K562 (cell line): ENCODE results near the gene TNC. TPM values are rescaled to one million over a fixed set of nuclear protein-coding genes. Genes with fewer than 3 reads are reported as not detected.

Experiments
- ATAC-seq: fragments of 200-7000 bp; cut with Tn5 transposase; 3 replicates; pipeline ENCODE4 v1.9.1; 2020; ENCODE audit warnings: moderate library complexity
- BruUV-seq: library from RNA; stranded (reverse); fragments of 400-500 nt; replicated peaks from 2 replicates; lab custom pipeline; 2021; lab: Mats Ljungman, UMichigan
- CTCF ChIA-PET: fragments of 300-600 bp; formaldehyde crosslinking; extraction: SDS; loops from one replicate; lab custom pipeline; 2021; ENCODE audit warnings: low intra/inter-chr PET ratio; lab: Yijun Ruan, JAX
- POLR2A ChIA-PET: fragments of 300-600, 350-650 bp; sonication (Branson Sonifier 250); formaldehyde crosslinking; extraction: SDS; loops from one replicate; lab custom pipeline; 2021; ENCODE audit warnings: antibody characterized with exemption, inconsistent platforms; lab: Yijun Ruan, JAX
- DNase-seq, 4 experiments: peaks; one replicate each; pipeline versions ENCODE4 v3.0.0 to v3.0.0-alpha.2; 2011 to 2018; ENCODE audit warnings: low spot score in 3 of 4, mixed read lengths in 3 of 4; ENCODE audit errors: extremely low read depth in 1 of 4
- FAIRE-seq: peaks from 2 replicates; lab custom pipeline; 2011; peaks lifted over from hg19 to GRCh38; lab: Jason Lieb, UNC
- H2AFZ ChIP-seq: 2 replicates; pipeline ENCODE4 v1.6.0; 2011; ENCODE audit warnings: low read depth, low read length, control low read depth, inconsistent platforms
- H3K27ac ChIP-seq: fragments of 200-600 bp; 3 replicates; pipeline ENCODE4 v1.8.0; 2011; ENCODE audit warnings: low read depth, mild to moderate bottlenecking, control low read depth, inconsistent platforms, low read length, moderate library complexity, mixed read lengths; ENCODE audit errors: extremely low read depth
- H3K27me3 ChIP-seq, 2 experiments: fragments of 300-600 bp in 1 of 2; 2 replicates in 1 of 2; 3 replicates in 1 of 2; pipeline versions ENCODE4 v1.6.0 to v1.8.0; 2011; ENCODE audit warnings: inconsistent platforms in 2 of 2, low read length in 2 of 2, mild to moderate bottlenecking in 1 of 2, mixed read lengths in 1 of 2, moderate library complexity in 1 of 2; ENCODE audit not compliant: control insufficient read depth in 2 of 2, insufficient read depth in 2 of 2
- H3K36me3 ChIP-seq: fragments of 300-600 bp; 3 replicates; pipeline ENCODE4 v1.8.0; 2011; ENCODE audit warnings: mild to moderate bottlenecking, low read length, inconsistent platforms; ENCODE audit not compliant: control insufficient read depth, insufficient read depth
- H3K4me1 ChIP-seq, 2 experiments: fragments of 200-600 bp in 1 of 2; replicated peaks in 1 of 2; 2 replicates in 1 of 2; 3 replicates in 1 of 2; pipeline versions ENCODE4 v1.5.1 to v1.8.0; 2011; ENCODE audit warnings: inconsistent platforms in 2 of 2, low read length in 2 of 2, mild to moderate bottlenecking in 1 of 2, mixed read lengths in 1 of 2, moderate library complexity in 1 of 2; ENCODE audit not compliant: control insufficient read depth in 2 of 2, insufficient read depth in 2 of 2
- H3K4me2 ChIP-seq: 2 replicates; pipeline ENCODE4 v1.6.1; 2011; ENCODE audit warnings: low read length, control low read depth, inconsistent platforms, mixed read lengths; ENCODE audit not compliant: insufficient read depth
- H3K4me3 ChIP-seq: fragments of 200-600 bp; sonication (generic), shearing (Covaris generic); 2 replicates; pipeline ENCODE4 v1.5.1; 2016; ENCODE audit warnings: control low read depth, inconsistent platforms
- H3K79me2 ChIP-seq: fragments of 200-600 bp; 3 replicates; pipeline ENCODE4 v1.8.0; 2011; ENCODE audit warnings: low read length, inconsistent platforms; ENCODE audit not compliant: control insufficient read depth, insufficient read depth
- H3K9ac ChIP-seq, 2 experiments: 2 replicates each; pipeline versions ENCODE4 v1.6.0 to v1.6.1; 2011; ENCODE audit warnings: low read depth in 2 of 2, low read length in 2 of 2, control low read depth in 1 of 2, inconsistent platforms in 1 of 2, mild to moderate bottlenecking in 1 of 2, mixed read lengths in 1 of 2; ENCODE audit not compliant: insufficient read depth in 1 of 2
- H3K9me1 ChIP-seq: one replicate; pipeline ENCODE4 v1.6.0; 2011; ENCODE audit warnings: inconsistent platforms, mild to moderate bottlenecking, low read length, moderate library complexity; ENCODE audit not compliant: control insufficient read depth, insufficient read depth
- H3K9me3 ChIP-seq: replicated peaks from 2 replicates; pipeline ENCODE4 v1.5.1; 2011; ENCODE audit warnings: low read depth, low read length, inconsistent platforms; ENCODE audit not compliant: control insufficient read depth, insufficient read depth
- H4K20me1 ChIP-seq: replicated peaks from 2 replicates; pipeline ENCODE4 v1.6.1; 2011; ENCODE audit warnings: low read length, inconsistent platforms, mixed read lengths; ENCODE audit not compliant: control insufficient read depth, insufficient read depth
- CBFA2T2 ChIP-seq: fragments of 450-650 bp; conservative IDR thresholded peaks from 2 replicates; pipeline ENCODE4 v1.6.1; 2017; ENCODE audit warnings: mild to moderate bottlenecking
- ETV1 ChIP-seq: fragments of 450-650 bp; conservative IDR thresholded peaks from 2 replicates; pipeline ENCODE4 v1.6.1; 2016; ENCODE audit warnings: missing genetic modification characterization, control low read depth, low read depth, missing compliant biosample characterization
- STAG1 ChIP-seq: sonication (generic); formaldehyde crosslinking; IDR thresholded peaks from 2 replicates; pipeline ENCODE4 v1.5.0; 2020; ENCODE audit warnings: missing genetic modification reagents, borderline replicate concordance
- ZNF695 ChIP-seq: fragments of 450-650 bp; formaldehyde crosslinking; IDR thresholded peaks from 2 replicates; pipeline ENCODE4 v1.4.0; 2020; ENCODE audit warnings: mild to moderate bottlenecking, moderate library complexity
- WGBS: fragments of 100-300 bp; shearing (Covaris generic); methylation state at CpG from one replicate; pipeline ENCODE4 v1.1.6; 2016; ENCODE audit warnings: low coverage, mixed read lengths; ENCODE audit not compliant: insufficient coverage; ENCODE audit errors: missing lambda C conversion rate; 5-methylcytosine and 5-hydroxymethylcytosine counted together
- in situ Hi-C: fragments of 300-500 bp; cut with MboI; formaldehyde crosslinking; loops from 4 replicates; pipeline ENCODE4 v1.15.0; 2018; ENCODE audit warnings: inconsistent platforms, mixed read lengths
- intact Hi-C: fragments of 100-400 bp; cut with micrococcal nuclease; formaldehyde crosslinking; loops from 2 replicates; pipeline ENCODE4 v1.14.2; 2022
- polyA plus RNA-seq, 8 experiments: library from polyadenylated mRNA; depleted of rRNA in 4 of 8; stranded (reverse) in 5 of 8; unstranded in 3 of 8; fragments of >200 nt; fragmentation: Nextera tagmentation in 2 of 8; fragmentation: Illumina TruSeq in 1 of 8; extraction: Ambion mirVana in 2 of 8; extraction: Trizol in 1 of 8; gene quantifications; 2 replicates each; pipeline versions ENCODE4 v1.2.1 to v1.2.3, GENCODE V29; 2011 to 2014; ENCODE audit warnings: inconsistent platforms in 1 of 8, missing spikeins in 1 of 8
- total RNA-seq, 7 experiments: library from RNA; depleted of rRNA in 6 of 7; stranded (reverse); fragments of >200 nt in 6 of 7; fragmentation: Illumina TruSeq in 2 of 7; extraction: Trizol in 2 of 7; gene quantifications; 2 replicates each; pipeline versions ENCODE4 v1.2.1 to v1.2.3, GENCODE V29; 2011 to 2021; ENCODE audit warnings: low replicate concordance in 1 of 7
- TF ChIP-seq, protein P1 (sequence below): fragments of 450-650 bp; formaldehyde crosslinking; conservative IDR thresholded peaks from 2 replicates; pipeline ENCODE4 v1.4.0; 2022; ENCODE audit warnings: mild to moderate bottlenecking, missing genetic modification characterization
- TF ChIP-seq, protein P2 (sequence below): fragments of 450-650 bp; IDR thresholded peaks from 2 replicates; pipeline ENCODE4 v1.6.1; 2016
- TF ChIP-seq, protein P3 (sequence below): fragments of 450-650 bp; formaldehyde crosslinking; IDR thresholded peaks from 2 replicates; pipeline ENCODE4 v1.4.0; 2020; ENCODE audit warnings: mild to moderate bottlenecking
- TF ChIP-seq, protein P4 (sequence below): fragments of 250-450 bp; sonication (Bioruptor Pico); IDR thresholded peaks from 2 replicates; pipeline ENCODE4 v1.4.0; 2020; ENCODE audit warnings: mild to moderate bottlenecking, moderate library complexity

Gene TNC
- total and polyA plus RNA-seq, 9 of the 15 experiments (the other 6 are each of a cell fraction or from before 2014, with no cell fraction given), result under 0.01 to 0.29 TPM; not detected in 7

DNA sequence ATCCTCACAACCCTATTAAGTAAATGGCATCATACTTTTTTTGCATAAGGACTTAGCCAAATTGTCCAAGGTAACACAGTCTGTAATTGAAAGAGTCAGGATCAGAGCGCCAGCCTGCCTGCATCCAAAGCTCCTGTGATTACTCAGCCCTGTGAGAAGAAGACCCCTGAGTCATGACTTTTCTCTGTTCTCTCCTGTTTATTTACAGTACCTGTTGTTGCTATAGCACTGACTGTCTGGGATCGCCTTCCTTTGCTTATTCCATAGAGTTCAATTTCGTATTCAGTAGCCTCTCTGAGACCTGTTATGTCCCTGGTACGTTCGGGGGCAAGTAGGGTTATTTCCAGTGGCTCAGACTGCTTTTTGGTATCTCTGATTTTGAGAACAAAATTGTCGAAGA is 71.8 kb downstream of the TNC start:
- Histone ChIP-seq H3K36me3 (no peaks in the 10 kb centered on the region), H3K9me1 (no peaks in the 10 kb centered on the region), H3K4me1 (no peaks in the 10 kb centered on the region), H3K4me3 (no peak overlapping the region), H3K79me2 (no peaks in the 10 kb centered on the region), H2AFZ (no peak overlapping the region), H3K9me3 (no peaks in the 10 kb centered on the region), H3K27me3 (no peaks in the 10 kb centered on the region), H3K9ac (no peak overlapping the region), H3K4me2 (no peak overlapping the region), H3K27ac (no peak overlapping the region), H4K20me1 (no peaks in the 10 kb centered on the region)
- TF ChIP-seq CBFA2T2, result no peak
- no peak for TF ChIP-seq STAG1 (CRISPR knock-in tag)
- TF ChIP-seq, protein P1, sequence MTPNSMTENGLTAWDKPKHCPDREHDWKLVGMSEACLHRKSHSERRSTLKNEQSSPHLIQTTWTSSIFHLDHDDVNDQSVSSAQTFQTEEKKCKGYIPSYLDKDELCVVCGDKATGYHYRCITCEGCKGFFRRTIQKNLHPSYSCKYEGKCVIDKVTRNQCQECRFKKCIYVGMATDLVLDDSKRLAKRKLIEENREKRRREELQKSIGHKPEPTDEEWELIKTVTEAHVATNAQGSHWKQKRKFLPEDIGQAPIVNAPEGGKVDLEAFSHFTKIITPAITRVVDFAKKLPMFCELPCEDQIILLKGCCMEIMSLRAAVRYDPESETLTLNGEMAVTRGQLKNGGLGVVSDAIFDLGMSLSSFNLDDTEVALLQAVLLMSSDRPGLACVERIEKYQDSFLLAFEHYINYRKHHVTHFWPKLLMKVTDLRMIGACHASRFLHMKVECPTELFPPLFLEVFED (CRISPR knock-in tag), result no peak
- TF ChIP-seq, protein P2, sequence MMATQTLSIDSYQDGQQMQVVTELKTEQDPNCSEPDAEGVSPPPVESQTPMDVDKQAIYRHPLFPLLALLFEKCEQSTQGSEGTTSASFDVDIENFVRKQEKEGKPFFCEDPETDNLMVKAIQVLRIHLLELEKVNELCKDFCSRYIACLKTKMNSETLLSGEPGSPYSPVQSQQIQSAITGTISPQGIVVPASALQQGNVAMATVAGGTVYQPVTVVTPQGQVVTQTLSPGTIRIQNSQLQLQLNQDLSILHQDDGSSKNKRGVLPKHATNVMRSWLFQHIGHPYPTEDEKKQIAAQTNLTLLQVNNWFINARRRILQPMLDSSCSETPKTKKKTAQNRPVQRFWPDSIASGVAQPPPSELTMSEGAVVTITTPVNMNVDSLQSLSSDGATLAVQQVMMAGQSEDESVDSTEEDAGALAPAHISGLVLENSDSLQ, result no peak
- TF ChIP-seq ETV1 (tag), result no peak
- no peak for TF ChIP-seq ZNF695 (CRISPR knock-in tag)
- TF ChIP-seq, protein P3, sequence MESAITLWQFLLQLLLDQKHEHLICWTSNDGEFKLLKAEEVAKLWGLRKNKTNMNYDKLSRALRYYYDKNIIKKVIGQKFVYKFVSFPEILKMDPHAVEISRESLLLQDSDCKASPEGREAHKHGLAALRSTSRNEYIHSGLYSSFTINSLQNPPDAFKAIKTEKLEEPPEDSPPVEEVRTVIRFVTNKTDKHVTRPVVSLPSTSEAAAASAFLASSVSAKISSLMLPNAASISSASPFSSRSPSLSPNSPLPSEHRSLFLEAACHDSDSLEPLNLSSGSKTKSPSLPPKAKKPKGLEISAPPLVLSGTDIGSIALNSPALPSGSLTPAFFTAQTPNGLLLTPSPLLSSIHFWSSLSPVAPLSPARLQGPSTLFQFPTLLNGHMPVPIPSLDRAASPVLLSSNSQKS (CRISPR knock-in tag), result no peak
- TF ChIP-seq, protein P4, sequence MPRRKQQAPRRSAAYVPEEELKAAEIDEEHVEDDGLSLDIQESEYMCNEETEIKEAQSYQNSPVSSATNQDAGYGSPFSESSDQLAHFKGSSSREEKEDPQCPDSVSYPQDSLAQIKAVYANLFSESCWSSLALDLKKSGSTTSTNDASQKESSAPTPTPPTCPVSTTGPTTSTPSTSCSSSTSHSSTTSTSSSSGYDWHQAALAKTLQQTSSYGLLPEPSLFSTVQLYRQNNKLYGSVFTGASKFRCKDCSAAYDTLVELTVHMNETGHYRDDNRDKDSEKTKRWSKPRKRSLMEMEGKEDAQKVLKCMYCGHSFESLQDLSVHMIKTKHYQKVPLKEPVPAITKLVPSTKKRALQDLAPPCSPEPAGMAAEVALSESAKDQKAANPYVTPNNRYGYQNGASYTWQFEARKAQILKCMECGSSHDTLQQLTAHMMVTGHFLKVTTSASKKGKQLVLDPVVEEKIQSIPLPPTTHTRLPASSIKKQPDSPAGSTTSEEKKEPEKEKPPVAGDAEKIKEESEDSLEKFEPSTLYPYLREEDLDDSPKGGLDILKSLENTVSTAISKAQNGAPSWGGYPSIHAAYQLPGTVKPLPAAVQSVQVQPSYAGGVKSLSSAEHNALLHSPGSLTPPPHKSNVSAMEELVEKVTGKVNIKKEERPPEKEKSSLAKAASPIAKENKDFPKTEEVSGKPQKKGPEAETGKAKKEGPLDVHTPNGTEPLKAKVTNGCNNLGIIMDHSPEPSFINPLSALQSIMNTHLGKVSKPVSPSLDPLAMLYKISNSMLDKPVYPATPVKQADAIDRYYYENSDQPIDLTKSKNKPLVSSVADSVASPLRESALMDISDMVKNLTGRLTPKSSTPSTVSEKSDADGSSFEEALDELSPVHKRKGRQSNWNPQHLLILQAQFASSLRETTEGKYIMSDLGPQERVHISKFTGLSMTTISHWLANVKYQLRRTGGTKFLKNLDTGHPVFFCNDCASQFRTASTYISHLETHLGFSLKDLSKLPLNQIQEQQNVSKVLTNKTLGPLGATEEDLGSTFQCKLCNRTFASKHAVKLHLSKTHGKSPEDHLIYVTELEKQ, result no peak
- ATAC-seq (no peak), FAIRE-seq (no peak), DNase-seq (no peak)
- CTCF ChIA-PET, result no interaction called here
- no TSS peak for BruUV-seq
- intact Hi-C loops (no loop called here), in situ Hi-C loops (no loop called here)
- POLR2A ChIA-PET, result no interaction called here
- 2% methylated on average over 6 of the region's 6 CpGs for WGBS
